GM12872 (cell line): ENCODE results near the gene PSMC3.

ENCODE experiments used
- TF ChIP-seq, protein P1 (sequence below): IDR thresholded peaks from 3 replicates; pipeline ENCODE4 v1.5.1; 2011; ENCODE audit warnings: low read depth, mild to moderate bottlenecking, low read length, moderate library complexity; ENCODE audit not compliant: insufficient read depth

Gene PSMC3

DNA sequence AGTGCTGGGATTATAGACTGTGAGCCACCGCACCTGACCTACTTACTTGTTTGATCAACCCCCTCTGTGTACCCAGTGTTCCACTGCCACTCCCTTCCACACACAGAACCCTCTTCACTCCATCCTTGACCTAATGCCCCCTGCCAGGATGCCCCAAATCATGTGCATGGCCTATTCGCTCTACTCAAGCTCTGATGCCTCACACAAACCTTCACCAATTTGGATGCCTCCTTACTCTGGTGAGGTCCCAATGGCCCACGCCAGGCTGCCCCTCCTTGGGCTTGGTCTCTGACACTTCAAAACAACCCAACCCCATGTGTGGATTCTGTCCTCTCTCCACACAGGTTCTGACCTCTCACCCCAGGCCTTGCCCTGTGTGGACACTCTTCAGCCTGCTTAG, 9.4 kb upstream of the PSMC3 start:
- TF ChIP-seq, protein P1, sequence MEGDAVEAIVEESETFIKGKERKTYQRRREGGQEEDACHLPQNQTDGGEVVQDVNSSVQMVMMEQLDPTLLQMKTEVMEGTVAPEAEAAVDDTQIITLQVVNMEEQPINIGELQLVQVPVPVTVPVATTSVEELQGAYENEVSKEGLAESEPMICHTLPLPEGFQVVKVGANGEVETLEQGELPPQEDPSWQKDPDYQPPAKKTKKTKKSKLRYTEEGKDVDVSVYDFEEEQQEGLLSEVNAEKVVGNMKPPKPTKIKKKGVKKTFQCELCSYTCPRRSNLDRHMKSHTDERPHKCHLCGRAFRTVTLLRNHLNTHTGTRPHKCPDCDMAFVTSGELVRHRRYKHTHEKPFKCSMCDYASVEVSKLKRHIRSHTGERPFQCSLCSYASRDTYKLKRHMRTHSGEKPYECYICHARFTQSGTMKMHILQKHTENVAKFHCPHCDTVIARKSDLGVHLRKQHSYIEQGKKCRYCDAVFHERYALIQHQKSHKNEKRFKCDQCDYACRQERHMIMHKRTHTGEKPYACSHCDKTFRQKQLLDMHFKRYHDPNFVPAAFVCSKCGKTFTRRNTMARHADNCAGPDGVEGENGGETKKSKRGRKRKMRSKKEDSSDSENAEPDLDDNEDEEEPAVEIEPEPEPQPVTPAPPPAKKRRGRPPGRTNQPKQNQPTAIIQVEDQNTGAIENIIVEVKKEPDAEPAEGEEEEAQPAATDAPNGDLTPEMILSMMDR: no peak

DNA sequence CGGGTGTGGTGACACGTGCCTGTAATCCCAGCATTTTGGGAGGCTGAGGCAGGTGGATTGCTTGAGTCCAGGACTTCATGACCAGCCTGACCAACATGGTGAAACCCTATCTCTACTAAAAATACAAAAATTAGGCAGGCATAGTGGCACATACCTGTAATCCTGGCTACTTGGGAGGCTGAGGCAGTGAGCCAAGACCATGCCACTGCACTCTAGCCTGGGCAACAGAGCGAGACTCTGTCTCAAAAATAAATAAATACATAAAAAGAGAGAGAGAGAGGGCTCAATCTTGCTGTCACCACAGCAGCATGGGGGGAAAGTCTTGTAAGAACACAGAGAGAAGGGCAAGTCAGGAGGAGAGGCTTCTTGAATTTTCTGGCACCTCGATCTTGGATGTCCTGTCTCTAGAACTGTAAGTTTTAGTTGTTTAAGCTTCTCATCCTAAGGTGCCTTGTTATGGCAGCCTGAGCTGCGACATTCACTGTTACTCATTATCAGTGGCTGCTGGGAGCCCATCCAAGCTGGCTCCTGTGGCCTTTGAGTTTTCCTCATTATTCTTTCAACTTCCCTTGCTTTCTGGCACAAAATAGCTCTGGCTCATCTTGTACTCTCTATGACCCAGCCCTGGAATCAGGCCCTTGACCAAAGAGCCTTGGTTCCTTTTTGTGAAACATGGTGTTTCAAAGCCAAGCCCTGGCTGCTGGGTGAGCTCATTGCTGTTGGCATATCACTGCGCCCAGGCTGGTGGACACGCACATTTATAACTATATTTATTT, 8.0 kb upstream of the PSMC3 start:
- TF ChIP-seq, protein P1: no peak

DNA sequence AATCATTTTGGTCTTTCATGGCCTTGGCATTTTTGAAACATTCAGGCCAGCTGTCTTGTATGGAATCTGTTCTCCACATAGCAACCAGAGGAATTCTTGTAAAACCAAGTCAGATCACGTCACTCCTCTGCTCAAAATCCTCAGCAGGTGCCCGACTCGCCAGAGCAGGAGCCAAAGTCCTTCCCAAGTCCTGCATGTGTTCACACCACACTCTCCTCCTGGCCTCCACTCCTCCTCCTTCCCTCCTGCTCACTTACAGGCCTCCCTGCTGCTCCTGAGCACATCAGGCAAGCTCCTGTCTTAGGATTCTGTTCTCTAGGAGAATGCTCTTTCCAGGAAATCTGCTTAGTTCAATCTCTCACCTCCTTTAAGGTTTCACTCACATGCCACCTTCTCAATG, 6.9 kb upstream of the PSMC3 start:
- TF ChIP-seq, protein P1: no peak

DNA sequence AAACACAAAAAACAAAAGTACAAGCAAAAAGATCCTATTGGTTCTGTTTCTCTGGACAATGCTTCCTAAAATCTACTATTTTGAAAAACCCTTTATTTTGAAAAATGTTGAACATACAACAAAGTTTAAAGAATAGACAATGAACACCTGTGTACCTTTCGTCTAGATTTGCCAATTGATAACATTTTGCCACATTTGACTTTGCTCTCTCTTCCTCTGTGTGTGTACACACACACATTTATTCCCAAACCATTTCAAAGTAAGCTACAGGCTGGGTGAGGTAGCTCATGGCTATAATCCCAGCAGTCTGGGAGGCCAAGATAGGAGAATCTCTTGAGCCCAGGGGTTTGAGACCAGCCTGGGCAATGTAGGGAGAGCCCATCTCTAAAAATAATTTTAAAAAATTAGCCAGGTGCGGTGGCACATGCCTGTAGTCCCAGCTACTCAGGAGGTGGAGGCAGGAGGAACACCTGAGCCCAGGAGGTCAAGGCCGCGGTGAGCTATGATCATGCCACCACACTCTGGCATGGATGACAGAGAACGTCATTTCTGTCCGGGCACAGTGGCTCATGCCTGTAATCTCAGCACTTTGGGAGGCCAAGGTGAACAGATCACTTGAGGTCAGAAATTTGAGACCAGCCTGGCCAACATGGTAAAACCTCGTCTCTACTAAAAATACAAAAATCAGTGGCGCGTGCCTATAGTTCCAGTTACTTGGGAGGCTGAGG, 5.3 kb upstream of the PSMC3 start:
- TF ChIP-seq, protein P1: no peak

DNA sequence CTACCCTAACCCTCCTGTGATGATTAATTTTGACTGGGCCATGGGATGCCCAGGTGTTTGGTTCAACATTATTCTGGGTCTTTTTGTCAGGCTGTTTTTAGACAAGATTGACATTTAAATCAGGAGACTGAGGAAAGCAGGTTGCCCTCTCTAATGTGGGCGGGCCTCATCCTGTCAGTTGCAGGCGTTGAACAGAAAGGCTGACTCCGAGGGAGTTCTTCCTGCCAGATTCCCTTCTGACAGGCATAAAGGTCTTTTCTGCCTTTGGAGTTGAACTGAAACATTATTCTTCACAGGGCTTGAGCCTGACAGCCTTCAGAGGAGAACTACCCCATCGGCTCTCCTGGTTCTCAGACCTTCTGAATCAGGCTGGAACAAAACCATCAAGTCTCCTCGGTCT, 4.3 kb upstream of the PSMC3 start:
- TF ChIP-seq, protein P1: no peak

DNA sequence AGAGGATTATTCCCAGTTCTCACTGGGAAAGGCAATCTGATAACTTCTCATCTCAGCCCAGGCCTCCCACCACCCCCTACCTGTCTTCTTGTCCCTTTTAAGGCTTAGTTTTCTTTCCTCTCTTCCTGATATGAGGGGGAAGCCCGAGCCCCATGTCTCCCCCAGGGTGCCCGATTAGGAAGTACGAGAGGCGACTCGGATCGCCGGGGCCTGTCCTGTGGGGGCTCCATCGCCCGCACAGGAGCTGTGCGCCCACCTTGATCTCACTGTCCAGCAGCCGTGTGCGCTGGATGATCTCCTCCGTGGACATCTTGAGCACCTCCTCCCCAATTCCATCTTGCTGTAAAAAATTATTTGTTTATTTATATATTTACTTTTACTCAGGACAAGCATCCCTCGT, 628 bp downstream of the PSMC3 start:
- TF ChIP-seq, protein P1: no peak

DNA sequence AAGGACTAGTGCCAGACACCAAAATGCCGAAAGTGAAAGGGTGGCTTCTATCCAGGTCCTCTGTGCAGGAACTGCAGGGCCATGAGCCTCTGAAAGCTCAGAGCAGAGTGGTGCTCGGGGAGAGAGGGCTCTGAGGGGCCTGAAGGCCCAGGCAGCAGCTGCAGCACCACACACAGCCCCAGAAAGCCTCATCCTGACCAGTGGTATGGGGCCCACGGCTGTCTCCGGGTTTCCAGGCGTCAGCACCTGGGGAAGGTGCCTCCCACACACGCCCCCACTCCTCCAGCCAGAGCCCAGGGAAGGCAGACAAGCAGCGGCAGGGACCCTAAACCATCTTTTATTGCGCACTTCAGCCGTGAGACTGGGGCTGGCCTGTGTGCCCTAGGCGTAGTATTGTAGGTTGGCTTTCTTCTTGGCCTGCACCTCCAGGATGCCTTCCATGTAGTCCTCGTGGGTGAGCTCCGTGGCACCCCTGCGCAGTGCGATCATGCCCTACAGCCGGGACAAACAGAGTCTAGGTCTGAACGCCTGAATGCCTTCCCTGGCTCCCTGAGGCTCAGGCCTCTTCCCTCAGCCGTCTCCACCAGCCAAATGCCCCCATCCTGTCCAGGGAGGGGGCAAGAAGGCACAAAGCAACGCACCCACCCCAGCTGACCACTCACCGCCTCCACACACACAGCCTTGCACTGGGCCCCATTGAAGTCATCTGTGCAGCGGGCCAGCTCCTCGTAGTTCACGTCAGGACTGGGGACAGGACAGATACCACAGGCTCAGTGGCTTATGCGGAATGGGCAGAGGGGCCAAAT, 7.6 kb downstream of the PSMC3 start:
- TF ChIP-seq, protein P1: no peak
